CD14-positive monocyte (primary cell): ENCODE measurements around the gene KCNN3. TPM values are rescaled to one million over a fixed set of nuclear protein-coding genes. Genes with fewer than 3 reads are reported as not detected.

Experiments used
- DNase-seq, 3 donors: peaks; one replicate each; pipeline ENCODE4 v3.0.0-alpha.2; 2011 to 2022
- H2AFZ ChIP-seq: 2 replicates; pipeline ENCODE4 v1.6.0; 2012; ENCODE audit warnings: mild to moderate bottlenecking, low read depth, low read length, inconsistent platforms; ENCODE audit not compliant: insufficient read depth, poor library complexity, severe bottlenecking
- H3K27ac ChIP-seq, 2 donors: 1 replicate in 1 of 2; 2 replicates in 1 of 2; pipeline ENCODE4 v1.5.1; 2012 to 2013; ENCODE audit warnings: low read length in 2 of 2, control low read depth in 1 of 2, inconsistent platforms in 1 of 2, low read depth in 1 of 2, mild to moderate bottlenecking in 1 of 2
- H3K27me3 ChIP-seq, 2 donors: one replicate each; pipeline versions ENCODE4 v1.6.0 to v1.6.1; 2011 to 2013; ENCODE audit warnings: low read length in 2 of 2; ENCODE audit not compliant: control insufficient read depth in 2 of 2, insufficient read depth in 2 of 2
- H3K36me3 ChIP-seq, 2 donors: replicated peaks in 1 of 2; 1 replicate in 1 of 2; 2 replicates in 1 of 2; pipeline versions ENCODE4 v1.5.1 to v1.6.1; 2012 to 2013; ENCODE audit warnings: low read length in 2 of 2, control low read depth in 1 of 2, inconsistent platforms in 1 of 2, mild to moderate bottlenecking in 1 of 2; ENCODE audit not compliant: insufficient read depth in 2 of 2, control insufficient read depth in 1 of 2
- H3K4me1 ChIP-seq, 2 donors: 1 replicate in 1 of 2; 2 replicates in 1 of 2; pipeline versions ENCODE4 v1.5.1 to v1.6.1; 2012 to 2013; ENCODE audit warnings: low read length in 2 of 2, control low read depth in 1 of 2, inconsistent platforms in 1 of 2, mild to moderate bottlenecking in 1 of 2, moderate library complexity in 1 of 2; ENCODE audit not compliant: insufficient read depth in 2 of 2, control insufficient read depth in 1 of 2
- H3K4me2 ChIP-seq: replicated peaks from 2 replicates; pipeline ENCODE3; 2012; ENCODE audit warnings: low read length, moderate library complexity, mild to moderate bottlenecking; ENCODE audit not compliant: poor library complexity, severe bottlenecking; ENCODE audit errors: extremely low read depth
- H3K4me3 ChIP-seq, 3 experiments: fragments of 200-600 bp in 1 of 3; sonication (generic) in 1 of 3; replicated peaks in 1 of 3; 1 replicate in 2 of 3; 2 replicates in 1 of 3; pipeline ENCODE4 v1.5.1; 2011 to 2013; ENCODE audit warnings: low read length in 3 of 3, mild to moderate bottlenecking in 3 of 3, control low read depth in 2 of 3, low read depth in 2 of 3, inconsistent platforms in 1 of 3, moderate library complexity in 1 of 3
- H3K79me2 ChIP-seq: 2 replicates; pipeline ENCODE4 v1.6.0; 2012; ENCODE audit warnings: mild to moderate bottlenecking, control low read depth, inconsistent platforms, low read length, moderate library complexity; ENCODE audit not compliant: insufficient read depth
- H3K9ac ChIP-seq: 2 replicates; pipeline ENCODE4 v1.6.0; 2017; ENCODE audit warnings: low read length, mild to moderate bottlenecking; ENCODE audit not compliant: insufficient read depth, poor library complexity, severe bottlenecking
- H3K9me3 ChIP-seq, 2 donors: replicated peaks in 1 of 2; 1 replicate in 1 of 2; 2 replicates in 1 of 2; pipeline versions ENCODE4 v1.5.1 to v1.6.1; 2012 to 2013; ENCODE audit warnings: low read length in 2 of 2, control low read depth in 1 of 2; ENCODE audit not compliant: control insufficient read depth in 1 of 2, insufficient read depth in 1 of 2
- H4K20me1 ChIP-seq: 2 replicates; pipeline ENCODE4 v1.6.0; 2012; ENCODE audit warnings: mild to moderate bottlenecking, low read length, control low read depth, moderate library complexity; ENCODE audit not compliant: insufficient read depth
- H3K27ac Mint-ChIP-seq, 7 donors: one replicate each; pipeline ENCODE4 v1.8.0; 2020; ENCODE audit warnings: mild to moderate bottlenecking in 7 of 7, mixed read lengths in 7 of 7, moderate library complexity in 6 of 7, inconsistent platforms in 2 of 7
- H3K27me3 Mint-ChIP-seq, 3 donors: one replicate each; pipeline ENCODE4 v1.8.0; 2021 to 2022; ENCODE audit warnings: low read depth in 3 of 3, mild to moderate bottlenecking in 3 of 3, mixed read lengths in 3 of 3, moderate library complexity in 3 of 3, inconsistent platforms in 1 of 3
- H3K36me3 Mint-ChIP-seq, 2 donors: one replicate each; pipeline ENCODE4 v1.8.0; 2020; ENCODE audit warnings: mixed read lengths in 2 of 2, inconsistent platforms in 1 of 2, mild to moderate bottlenecking in 1 of 2
- H3K4me1 Mint-ChIP-seq: one replicate; pipeline ENCODE4 v1.8.0; 2020; ENCODE audit warnings: mild to moderate bottlenecking, mixed read lengths
- H3K4me3 Mint-ChIP-seq, 2 donors: one replicate each; pipeline ENCODE4 v1.8.0; 2020; ENCODE audit warnings: mild to moderate bottlenecking in 2 of 2, mixed read lengths in 2 of 2, moderate library complexity in 1 of 2
- H3K9me3 Mint-ChIP-seq, 7 donors: one replicate each; pipeline ENCODE4 v1.8.0; 2020 to 2022; ENCODE audit warnings: mixed read lengths in 7 of 7, mild to moderate bottlenecking in 6 of 7, moderate library complexity in 6 of 7, inconsistent platforms in 2 of 7
- WGBS: methylation state at CpG from one replicate; pipeline ENCODE4 v1.1.5; 2013; ENCODE audit warnings: missing lambda C conversion rate; ENCODE audit not compliant: insufficient coverage; 5-methylcytosine and 5-hydroxymethylcytosine counted together
- intact Hi-C, 2 donors: fragments of 100-400 bp; cut with micrococcal nuclease; formaldehyde crosslinking; loops; one replicate each; pipeline versions ENCODE4 v1.15.0 to v1.15.1; 2023
- polyA plus RNA-seq, 3 donors: library from polyadenylated mRNA; depleted of rRNA in 1 of 3; unstranded in 2 of 3; stranded (reverse) in 1 of 3; fragments of 300-500 nt in 2 of 3; fragments of >200 nt in 1 of 3; fragmentation: Illumina TruSeq in 2 of 3; gene quantifications; 1 replicate in 2 of 3; 2 replicates in 1 of 3; pipeline ENCODE4 v1.2.3, GENCODE V29; 2012 to 2021
- TF ChIP-seq, protein P1 (sequence below): fragments of 200-600 bp; IDR thresholded peaks from one replicate; pipeline ENCODE4 v1.8.0; 2022; ENCODE audit warnings: antibody characterized with exemption, mild to moderate bottlenecking

KCNN3 gene
- polyA plus RNA-seq, 3 donors: not detected

DNA sequence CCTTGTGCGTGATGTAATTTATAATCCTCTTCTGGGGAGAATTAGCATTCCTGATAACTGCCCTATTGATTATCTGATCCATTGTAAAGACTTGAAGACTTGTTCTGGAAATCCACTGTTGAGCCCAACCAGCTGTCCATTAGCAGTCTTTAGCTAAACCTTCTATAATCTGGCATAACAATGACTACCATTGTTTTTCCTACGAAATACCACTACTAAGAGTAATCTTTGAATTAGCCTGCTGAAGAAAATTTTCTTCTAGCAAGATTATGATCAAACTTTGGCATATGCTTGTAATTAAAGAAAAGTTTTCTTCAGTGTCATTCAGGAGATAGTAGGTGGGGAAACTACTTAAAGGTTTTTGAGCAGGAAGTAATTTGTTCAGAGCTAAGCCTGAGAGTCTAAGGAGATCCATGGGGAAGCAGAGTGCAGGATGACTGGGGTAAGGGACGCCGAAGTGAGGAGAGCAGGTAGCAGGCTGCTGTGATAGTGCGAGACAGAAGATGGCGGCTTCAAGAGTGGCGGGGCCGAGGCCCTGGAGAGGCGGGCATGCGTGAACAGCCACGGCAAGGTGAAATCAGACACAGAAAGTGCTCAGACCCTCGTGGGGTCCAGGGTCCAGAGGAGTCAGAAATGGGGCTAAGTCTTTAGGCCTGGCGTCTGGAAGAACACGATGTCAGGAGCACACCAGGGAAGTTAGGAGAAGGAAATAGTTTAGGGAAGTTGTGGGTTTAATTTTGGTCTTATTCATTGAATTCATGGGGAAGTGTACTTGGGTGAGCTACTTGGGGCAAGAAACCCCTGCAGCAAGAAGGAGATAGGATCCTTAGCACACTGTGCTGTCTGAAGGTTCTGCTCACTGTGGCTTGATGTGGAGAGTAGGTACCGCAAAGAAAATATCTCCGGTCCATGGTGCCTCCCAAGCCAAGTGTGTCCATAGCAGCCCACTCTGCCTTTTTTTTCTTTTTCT, 149.5 kb downstream of the KCNN3 start:
- peak; percentile 81 to 84 (median 81) for DNase-seq
- Histone ChIP-seq H3K9me3 (no peaks in the 10 kb centered on the region), H3K4me3 (peak overlapping the region in 1 of 3 experiments; percentile 32), H3K36me3 (no peaks in the 10 kb centered on the region), H3K79me2 (no peaks in the 10 kb centered on the region), H3K27me3 (no peaks in the 10 kb centered on the region), H3K4me1 (peaks cover 49 to 66% of the 10 kb centered on the region in 2 donors), H3K4me2 (peak overlapping the region; percentile 40), H3K9ac (no peak overlapping the region), H2AFZ (no peak overlapping the region), H3K27ac (peak overlapping the region in 1 of 2 donors; percentile 70), H4K20me1 (no peaks in the 10 kb centered on the region)
- intact Hi-C loops: no loop called here
- H3K36me3 Mint-ChIP-seq: peaks cover 0 to 3% of the 10 kb centered on the region in 2 donors
- H3K27ac Mint-ChIP-seq: peak overlapping the region; percentile 83 to 98 (median 91)
- peaks cover 44% of the 10 kb centered on the region for H3K4me1 Mint-ChIP-seq
- H3K9me3 Mint-ChIP-seq: peaks cover 0 to 2% (median 0%) of the 10 kb centered on the region in 7 donors
- H3K27me3 Mint-ChIP-seq: peaks cover 3 to 12% (median 4%) of the 10 kb centered on the region in 3 donors
- TF ChIP-seq, protein P1, sequence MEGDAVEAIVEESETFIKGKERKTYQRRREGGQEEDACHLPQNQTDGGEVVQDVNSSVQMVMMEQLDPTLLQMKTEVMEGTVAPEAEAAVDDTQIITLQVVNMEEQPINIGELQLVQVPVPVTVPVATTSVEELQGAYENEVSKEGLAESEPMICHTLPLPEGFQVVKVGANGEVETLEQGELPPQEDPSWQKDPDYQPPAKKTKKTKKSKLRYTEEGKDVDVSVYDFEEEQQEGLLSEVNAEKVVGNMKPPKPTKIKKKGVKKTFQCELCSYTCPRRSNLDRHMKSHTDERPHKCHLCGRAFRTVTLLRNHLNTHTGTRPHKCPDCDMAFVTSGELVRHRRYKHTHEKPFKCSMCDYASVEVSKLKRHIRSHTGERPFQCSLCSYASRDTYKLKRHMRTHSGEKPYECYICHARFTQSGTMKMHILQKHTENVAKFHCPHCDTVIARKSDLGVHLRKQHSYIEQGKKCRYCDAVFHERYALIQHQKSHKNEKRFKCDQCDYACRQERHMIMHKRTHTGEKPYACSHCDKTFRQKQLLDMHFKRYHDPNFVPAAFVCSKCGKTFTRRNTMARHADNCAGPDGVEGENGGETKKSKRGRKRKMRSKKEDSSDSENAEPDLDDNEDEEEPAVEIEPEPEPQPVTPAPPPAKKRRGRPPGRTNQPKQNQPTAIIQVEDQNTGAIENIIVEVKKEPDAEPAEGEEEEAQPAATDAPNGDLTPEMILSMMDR: no peak
- 31% methylated on average over 12 of the region's 16 CpGs for WGBS
- peak overlapping the region; percentile 16 to 68 for H3K4me3 Mint-ChIP-seq

DNA sequence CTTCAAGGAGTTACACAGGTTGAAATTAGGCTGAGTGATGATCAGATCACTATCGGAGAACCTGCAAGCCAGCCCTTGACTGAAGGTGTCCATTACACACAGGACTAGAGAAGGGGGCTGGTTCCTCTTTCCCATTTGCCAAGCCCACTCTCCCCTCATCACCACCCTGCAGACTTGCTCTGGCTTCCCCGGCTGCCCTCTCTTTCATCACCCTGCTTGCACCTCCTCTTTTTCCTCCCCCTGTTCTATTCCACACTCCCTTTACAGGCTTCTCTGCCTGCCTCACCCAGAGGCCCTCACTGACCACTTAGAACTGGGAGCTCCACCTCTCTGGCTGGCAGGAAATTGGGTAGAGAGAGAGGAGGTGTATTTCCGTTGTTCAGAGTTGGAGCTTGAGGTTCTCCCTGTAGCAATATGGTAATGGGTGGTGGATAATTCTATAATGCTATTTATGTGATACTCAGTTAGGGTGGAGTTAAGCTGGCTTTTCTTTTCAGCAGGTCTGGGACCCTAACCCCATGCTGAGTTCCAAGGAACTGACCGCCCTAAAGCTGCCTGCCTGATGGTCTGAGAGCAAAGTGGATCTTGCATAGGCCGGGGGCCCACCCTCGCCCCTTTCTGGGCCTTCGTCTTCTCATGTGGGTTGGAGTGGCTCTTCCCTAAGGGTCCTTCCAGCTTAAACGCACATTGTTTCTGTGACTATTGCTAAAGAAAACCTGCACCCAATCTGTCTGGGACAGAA, 150.3 kb downstream of the KCNN3 start:
- peak; percentile 22 to 35 (median 33) for DNase-seq
- no peaks in the 10 kb centered on the region for H3K79me2 ChIP-seq
- intact Hi-C loops: no loop called here
- H3K27me3 Mint-ChIP-seq: peaks cover 3 to 9% (median 5%) of the 10 kb centered on the region in 3 donors
- H3K27me3 ChIP-seq: no peaks in the 10 kb centered on the region
- peaks cover 0 to 2% (median 0%) of the 10 kb centered on the region in 7 donors for H3K9me3 Mint-ChIP-seq
- peak overlapping the region in 1 of 3 experiments; percentile 32 for H3K4me3 ChIP-seq
- H2AFZ ChIP-seq: no peak overlapping the region
- H3K4me3 Mint-ChIP-seq: peak overlapping the region in 1 of 2 donors; percentile 62
- H3K4me1 Mint-ChIP-seq: peaks cover 40% of the 10 kb centered on the region
- peaks cover 58 to 69% of the 10 kb centered on the region in 2 donors for H3K4me1 ChIP-seq
- no peaks in the 10 kb centered on the region for H3K36me3 ChIP-seq
- H3K36me3 Mint-ChIP-seq: peaks cover 0 to 3% of the 10 kb centered on the region in 2 donors
- H3K27ac Mint-ChIP-seq: peak overlapping the region in 6 of 7 donors; percentile 33 to 98 (median 80)
- no peak overlapping the region for H3K9ac ChIP-seq
- H3K9me3 ChIP-seq: no peaks in the 10 kb centered on the region
- H3K4me2 ChIP-seq: peak overlapping the region; percentile 40
- TF ChIP-seq, protein P1: no peak
- 59% methylated on average over 5 of the region's 8 CpGs for WGBS
- peak overlapping the region in 1 of 2 donors; percentile 70 for H3K27ac ChIP-seq
- H4K20me1 ChIP-seq: no peaks in the 10 kb centered on the region
